22Rv1 (cell line): ENCODE measurements around the gene RNU1-2.

Experiments used
- CTCF ChIP-seq: fragments of 450-650 bp; IDR thresholded peaks from 2 replicates; pipeline ENCODE4 v1.5.1; 2017; ENCODE audit warnings: mild to moderate bottlenecking
- ZFX ChIP-seq: fragments of 450-650 bp; IDR thresholded peaks from 2 replicates; pipeline ENCODE4 v1.6.1; 2017; ENCODE audit warnings: antibody characterized with exemption, borderline replicate concordance

GRCh38 chr1:16915627-16915973, 19.8 kb downstream of the RNU1-2 start:
- TF ChIP-seq CTCF (no peak), ZFX (no peak)
